NCI-H2171 treated with DMSO at 0.1 percent for 48 hours (cell line): ENCODE data around the gene HTR1D.

Experiments
- DNase-seq: peaks from one replicate; lab custom pipeline; 2025; lab: John Stamatoyannopoulos, UW

The HTR1D gene

GRCh38 chr1:23150125-23150524 lies 67.2 kb downstream of the HTR1D start:
- DNase-seq = peak; percentile 60

- no peak for DNase-seq
Observed at GRCh38 chr1:23149114-23149513, 68.2 kb downstream of the HTR1D start.

- DNase-seq = no peak
Observed at GRCh38 chr1:23148084-23148483, 69.2 kb downstream of the HTR1D start.
